Kasumi-1 (cell line): ENCODE data around the gene KCTD4.
"Not testable (repeated sequence)": the region's sequence is repeated elsewhere in the genome, so short reads cannot be mapped to it uniquely, and the experiment has no call there.

Experiments
- DNase-seq, 2 experiments: peaks; one replicate each; lab custom pipeline; 2025; lab: John Stamatoyannopoulos, UW

KCTD4 gene

DNA sequence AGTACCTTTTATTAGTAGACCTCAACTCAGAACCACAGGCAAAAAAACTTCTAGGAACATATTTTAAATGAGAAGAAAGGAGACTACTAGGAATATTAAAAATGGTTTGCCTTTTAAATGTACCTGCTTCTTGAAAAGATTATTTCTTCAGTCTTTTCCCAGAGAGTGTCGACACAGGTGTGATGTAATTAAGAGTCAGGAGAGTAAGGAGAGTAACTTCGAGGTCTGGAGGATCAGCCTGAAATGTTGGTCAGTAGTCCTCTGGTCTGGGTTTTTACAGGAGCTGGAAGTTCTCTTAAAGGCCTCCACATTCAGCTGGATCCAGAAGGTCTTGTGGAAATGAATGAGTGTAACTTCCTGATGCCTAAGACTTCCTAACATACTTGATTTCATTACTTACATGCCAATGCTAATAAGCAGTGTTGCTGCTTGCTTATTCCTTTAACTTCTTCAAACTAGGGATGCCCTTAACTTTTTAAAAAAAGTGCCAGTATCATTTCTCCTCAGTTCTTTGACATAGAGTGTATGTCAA is at the start of gene KCTD4:
Gene KCTD4 (minus strand): TSS at position 345 of the 532 bp plus-strand sequence. CDS start 6,478 bp downstream, outside the sequence.
- no peak for DNase-seq

DNA sequence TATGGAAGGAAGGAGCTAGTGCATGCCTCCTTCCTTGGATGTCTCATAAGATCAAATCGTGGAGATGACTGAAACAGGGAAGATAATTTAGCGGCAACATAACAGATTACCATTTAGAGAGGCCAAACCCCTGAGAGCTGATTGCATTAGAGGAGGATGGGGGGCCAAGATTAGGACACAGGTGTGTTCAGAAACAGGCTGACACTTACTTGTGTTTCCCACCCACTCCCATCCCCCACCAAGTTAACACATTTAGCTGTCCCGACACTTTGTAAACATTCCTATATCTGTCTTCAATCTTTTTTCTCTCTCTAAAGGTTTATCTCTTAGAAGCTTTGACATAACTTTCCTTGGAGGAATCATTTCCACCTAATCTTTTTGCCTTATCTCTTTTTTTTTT is 48.8 kb upstream of the KCTD4 start:
- DNase-seq = no peak

DNA sequence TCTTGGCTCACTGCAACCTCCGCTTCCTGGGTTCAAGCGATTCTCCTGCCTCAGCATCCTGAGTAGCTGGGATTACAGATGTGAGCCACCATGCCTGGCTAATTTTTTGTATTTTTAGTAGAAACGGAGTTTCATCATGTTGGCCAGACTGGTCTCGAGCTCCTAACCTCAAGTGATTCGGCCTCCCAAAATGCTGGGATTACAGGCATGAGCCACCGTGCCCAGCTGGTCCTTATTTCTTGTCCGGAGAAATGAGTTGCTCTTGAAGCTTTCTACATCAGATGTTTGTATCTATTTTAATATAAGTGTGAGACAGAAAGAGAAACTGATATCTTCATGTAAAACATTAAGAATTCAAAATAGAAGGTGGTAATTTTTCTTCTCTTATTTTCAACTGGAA is 43.9 kb upstream of the KCTD4 start:
- not testable (repeated sequence) for DNase-seq

DNA sequence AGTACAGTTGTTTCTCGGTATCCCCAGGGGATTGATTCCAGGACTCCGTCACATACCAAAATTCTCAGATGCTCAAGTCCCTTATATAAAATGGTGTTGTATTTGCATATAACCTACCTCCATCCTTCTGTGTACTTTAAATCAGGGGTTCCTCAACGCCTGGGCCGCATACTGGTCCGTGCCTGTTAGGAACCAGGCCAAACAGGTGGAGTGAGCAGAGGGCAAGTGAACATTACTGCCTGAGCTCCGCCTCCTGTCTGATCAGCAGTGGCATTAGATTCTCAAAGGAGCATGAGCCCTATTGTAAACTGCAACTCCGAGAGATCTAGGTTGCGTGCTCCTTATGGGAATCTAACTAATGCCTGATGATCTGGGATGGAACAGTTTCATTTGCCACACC is 42.2 kb upstream of the KCTD4 start:
- no peak for DNase-seq

DNA sequence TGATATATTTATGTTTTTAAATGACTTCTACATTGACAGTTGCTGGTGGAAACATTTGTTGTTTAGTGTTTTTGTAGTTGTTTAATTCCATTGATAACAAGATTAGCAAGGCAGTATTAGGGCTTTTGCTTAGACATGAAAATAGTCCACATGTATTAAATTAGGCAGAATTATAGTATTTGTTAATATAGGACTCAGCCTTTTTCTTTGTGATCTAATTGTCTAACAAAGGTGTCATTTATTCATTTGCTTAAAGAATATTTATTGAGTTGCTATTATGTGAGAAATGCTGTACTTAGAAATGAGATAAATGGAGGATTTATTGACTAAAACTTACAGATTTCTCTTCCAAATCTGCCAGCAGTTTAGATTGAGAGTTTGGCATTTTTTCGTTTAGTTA is 41.7 kb upstream of the KCTD4 start:
- no peak for DNase-seq

DNA sequence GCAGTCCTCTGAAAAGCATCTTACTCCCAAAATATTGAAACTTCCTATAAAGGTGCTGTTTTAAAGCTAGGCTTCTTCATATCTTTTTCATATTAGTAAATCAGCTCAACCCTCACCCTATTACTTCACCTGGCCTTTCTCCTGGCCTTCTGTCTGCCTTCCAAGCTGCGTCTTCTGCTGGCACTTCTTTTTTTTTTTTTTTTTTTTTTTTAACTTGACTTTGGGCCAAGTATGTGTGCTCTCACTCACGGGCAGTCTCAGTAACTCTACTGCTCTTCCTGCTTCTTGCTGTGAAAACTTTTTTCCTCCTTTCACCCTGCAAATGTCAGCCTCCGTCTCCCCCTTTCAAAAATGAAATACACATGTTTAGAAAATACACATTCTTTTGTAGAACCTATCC is 41.2 kb upstream of the KCTD4 start:
- DNase-seq = peak; percentile 24 to 29

DNA sequence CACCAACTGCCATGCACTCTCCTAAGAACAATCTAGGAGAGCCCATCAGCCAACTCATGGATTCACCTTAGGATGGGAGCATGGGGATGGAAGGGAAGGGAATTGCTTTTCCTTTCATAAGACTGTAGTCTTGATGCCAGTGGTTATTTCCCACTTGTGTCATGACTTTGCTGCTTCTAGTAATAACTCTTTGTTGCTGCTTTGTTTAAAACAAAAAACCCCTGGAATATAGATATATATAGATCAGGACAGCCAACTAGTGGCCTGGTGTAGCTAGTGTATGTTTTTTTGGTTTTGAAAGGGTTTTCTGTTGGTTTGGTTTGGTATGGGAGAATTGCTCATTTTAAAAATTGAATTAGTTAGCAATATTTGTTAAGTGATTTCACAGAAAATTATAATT is 39.3 kb upstream of the KCTD4 start:
- no peak for DNase-seq

DNA sequence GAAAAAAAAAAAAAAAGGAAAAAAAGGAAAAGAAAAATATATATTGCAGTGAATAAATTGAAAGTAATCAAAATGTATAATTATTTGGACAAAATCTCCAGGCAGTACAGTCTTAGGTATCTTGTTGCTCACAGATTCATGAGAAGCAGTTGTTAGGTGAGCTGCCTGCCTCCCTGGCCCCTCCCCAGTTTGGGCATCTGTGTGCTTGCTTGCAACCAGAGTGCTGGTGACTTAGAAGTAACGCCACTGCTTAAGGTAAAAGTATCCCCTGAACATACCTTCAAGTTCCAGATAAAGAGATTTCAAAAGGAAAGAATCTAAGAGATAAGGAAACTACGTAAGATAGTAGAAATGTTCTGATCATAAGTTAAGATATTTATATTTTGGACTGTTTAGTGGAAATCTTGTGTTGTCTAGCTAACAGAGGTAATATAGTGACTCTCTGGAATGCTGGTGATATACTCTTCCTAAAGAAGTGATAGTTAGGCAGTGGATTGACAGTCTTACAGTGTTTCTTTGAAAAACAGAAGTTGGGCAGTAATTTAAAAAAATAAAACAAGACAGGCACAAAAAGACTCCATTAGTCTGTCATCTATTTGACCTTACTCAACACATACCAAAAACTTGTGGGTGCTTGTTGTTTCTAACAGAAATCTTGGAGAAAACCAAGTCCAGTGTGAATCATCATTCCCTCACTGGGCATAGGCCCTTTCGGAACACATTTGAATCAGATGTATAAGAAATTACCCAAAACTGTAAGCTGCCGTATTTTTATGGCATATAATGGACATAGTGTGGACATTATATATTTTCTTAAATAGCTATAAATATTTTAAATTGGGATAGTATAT is 38.3 kb upstream of the KCTD4 start:
- DNase-seq = no peak

DNA sequence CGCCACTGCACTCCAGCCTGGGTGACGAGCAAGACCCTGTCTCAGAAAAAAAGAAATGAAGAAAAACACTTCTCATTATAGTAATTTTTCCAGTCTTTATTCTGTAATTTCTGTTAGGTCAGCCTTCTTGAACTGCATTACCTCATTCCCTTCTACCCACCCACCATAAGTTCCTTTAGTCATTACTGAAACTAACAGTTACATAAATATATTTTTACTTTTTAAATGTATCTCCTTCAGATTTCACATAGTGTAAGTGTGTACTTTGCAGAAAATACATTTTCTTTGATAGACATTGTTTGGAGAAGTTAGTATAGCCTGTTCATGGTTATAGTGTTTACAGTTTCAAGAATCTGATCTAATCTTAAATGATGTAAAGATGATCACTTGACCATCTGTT is 31.7 kb upstream of the KCTD4 start:
- no peak for DNase-seq

DNA sequence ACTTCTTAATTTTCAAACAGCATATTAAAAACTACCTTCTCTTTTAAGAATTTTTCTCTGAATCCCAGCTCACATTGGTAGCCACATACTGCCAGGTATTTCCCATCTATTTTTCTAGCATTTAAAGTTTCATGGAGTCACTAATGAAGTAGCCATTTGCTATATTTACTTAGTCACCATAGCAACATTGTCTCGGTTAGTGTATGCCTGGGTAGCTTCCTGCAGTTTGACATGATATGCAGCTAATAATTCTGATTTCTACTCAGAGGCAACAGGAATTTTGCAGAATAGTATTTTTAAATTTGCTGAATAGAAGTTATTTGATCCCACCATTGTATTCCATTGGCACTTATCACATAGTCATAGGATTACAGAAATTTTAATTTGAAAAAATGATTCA is 30.9 kb upstream of the KCTD4 start:
- DNase-seq = no peak

DNA sequence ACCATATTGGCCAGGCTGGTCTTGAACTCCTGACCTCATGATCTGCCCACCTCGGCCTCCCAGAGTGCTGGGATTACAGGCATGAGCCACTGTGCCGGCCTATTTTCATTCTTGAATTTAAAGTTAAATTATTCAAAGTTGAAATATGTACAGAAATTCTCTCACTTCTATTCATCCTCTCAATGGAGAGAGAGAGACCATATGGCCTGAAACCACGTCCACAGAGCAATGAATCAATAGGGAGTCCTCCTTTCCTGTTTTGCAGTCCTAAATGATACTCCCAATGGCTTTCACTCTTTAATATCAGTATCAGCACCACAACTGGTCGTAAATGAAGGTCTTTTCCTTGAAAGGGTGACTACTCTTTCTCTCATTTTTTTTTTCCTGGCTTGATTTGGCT is 30.5 kb upstream of the KCTD4 start:
- no peak for DNase-seq

DNA sequence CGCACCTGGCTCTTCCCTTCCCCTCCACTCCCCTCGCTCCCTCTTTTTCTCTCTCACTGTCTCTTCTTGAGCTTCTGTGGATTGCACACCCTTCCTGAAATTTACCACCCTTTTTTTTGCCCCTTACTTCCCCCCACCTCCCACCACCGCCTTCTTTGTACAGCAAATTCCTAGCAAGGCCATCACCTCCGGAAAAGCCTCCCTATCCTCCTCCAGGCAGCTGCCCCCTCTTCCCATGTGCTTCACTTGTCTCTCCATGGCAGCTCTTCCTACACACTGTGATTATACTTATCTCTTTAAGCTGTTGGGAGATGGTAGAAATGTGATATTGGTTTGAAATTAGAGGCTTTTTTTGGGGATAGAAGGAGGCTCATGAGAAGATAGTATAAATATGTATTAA is 28.3 kb upstream of the KCTD4 start:
- no peak for DNase-seq

DNA sequence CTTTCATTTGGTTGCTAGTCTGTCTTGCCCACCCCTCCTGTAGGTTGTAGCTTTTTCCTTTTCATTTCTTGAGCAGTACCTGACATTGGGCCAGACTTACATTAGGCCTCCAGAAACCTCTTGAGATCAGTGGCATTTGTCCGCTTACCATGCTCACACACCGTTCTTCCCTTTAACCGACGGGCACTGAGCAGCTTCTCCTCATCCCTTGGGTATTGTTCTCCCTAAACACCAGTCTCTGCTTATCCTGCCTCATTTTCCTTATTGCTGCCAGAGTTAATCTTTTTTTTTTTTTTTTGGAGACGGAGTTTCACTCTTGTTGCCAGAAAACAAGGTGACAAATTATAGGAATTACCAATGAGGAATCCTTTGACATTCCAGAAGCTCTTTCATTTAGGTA is 27.2 kb upstream of the KCTD4 start:
- no peak for DNase-seq

DNA sequence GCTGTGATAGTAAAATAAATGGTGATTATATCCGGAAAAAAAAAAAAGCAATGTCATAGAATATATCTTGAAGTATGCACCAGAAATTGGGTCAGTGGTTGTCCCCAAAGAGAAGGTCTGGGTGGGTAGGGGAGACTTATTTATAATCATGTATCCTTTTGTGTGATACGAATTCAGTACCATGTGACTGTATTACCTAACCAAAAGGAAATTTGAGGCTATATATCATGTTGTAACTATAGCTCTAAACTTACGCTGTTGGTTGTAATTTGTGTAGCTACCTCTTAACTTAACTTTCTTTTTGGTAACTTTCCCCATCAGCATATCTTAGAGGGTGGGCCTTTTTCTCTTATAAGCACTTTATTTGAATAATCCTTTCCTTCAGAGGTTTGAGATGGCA is 25.2 kb upstream of the KCTD4 start:
- DNase-seq = no peak

DNA sequence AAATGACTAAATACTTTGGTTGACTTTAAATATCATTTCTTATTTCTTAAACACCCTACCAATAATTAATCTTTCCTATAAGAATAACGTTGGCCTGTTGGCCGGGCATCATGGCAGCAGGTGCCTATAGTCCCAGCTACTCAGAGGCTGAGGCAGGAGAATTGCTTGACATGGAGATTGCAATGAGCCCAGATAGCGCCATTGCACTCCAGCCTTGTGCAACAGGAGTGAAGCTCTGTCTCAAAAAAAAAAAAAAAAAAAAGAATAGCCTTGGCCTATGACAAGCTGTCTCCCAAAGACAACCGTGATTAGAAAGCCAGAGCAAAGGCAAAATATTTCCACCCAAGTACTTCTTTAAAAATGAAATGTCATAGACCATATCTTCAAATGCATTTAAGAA is 24.5 kb upstream of the KCTD4 start:
- no peak for DNase-seq

DNA sequence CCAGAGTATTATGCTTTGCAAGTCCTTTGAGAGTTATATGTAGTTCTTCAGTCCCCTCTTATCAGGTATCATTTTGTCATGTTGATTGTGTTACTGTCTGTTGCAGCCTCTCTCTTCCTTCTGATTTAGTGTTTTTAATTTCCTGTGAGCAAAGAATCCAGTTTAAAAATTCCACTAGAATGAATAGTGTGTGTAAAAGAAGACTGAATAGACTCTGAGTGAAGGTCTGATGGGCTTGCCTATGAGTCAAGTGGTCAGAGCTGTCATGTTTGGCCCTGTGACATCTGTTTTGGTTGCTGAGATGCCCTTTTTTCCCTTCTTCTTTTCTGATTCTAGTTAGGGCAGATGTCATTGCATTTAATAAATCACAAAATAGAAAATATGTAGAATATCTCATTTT is 23.3 kb upstream of the KCTD4 start:
- no peak for DNase-seq

DNA sequence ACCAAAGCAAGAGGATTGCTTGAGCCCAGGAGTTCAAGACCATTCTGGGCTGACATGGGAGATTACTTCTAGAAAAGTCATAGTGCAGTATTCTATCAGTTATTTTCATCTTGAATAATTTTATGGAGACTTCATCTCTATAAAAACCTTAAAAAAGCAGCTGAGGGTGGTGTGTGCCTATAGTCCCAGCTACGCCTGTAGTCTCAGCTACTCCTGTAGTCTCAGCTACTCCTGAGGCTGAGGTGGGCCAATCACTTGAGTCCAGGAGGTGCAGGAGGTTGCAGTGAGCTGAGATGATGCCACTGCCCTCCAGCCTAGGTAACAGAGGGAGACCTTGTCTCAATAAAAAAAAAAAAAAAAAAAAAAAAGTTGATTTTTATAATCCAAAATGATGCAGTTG is 22.1 kb upstream of the KCTD4 start:
- no peak for DNase-seq

DNA sequence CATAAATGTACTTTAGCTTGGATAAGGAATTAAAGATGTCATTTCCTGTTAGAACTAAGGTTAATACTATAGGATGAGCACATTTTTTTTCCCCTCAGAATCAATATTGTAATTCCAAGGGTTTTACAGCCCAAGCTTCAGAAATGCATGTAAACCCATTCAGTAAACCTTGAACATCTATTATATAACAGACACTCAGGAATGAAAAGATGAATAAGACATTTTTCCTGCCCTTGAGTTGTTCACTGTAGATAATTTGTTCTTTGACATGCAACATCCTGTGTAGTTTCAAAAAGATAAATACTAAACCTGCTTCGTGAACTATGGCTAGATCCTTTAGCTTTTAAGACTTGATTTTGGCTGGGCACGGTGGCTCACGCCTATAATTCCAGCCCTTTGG is 21.7 kb upstream of the KCTD4 start:
- no peak for DNase-seq

DNA sequence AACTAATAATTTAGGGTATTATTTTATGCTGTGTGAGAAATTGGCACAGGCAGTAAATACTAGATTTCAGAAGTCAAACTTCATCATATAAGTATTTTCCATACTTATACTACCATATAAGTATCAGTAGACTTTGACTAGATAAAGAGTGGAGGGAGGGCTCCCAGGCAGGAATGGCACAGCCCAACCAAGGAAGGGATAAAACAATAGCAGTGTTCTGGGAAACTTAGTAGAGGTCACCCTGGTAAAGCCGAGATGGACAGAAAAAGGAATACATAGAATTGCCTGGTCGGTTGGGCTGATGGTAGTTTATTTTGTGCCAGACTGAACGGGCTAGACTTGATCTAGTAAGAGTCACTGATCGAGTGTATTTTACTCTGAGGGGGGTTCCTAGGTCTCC is 19.6 kb upstream of the KCTD4 start:
- DNase-seq = no peak

DNA sequence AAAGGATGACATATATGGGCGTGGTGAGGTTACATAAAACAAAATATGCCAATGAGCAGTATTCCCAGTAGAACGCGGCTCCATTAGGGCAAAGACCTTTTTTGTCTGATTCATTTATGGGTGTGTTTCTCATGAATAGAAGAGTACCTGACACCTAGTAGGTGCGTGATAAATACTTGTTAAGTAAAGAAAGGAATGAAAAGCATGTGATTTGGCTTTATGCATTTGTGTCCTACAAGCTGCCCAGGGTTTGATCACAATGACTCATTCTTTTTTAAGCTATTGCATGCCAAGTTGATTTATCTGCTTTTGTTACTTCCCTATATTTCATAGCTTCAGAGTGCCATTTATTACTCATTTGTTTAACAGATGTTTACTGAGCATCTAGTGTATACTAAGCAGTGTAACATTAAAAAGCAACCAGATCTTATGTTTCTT is 19.1 kb upstream of the KCTD4 start:
- DNase-seq = peak; percentile 28 to 53

DNA sequence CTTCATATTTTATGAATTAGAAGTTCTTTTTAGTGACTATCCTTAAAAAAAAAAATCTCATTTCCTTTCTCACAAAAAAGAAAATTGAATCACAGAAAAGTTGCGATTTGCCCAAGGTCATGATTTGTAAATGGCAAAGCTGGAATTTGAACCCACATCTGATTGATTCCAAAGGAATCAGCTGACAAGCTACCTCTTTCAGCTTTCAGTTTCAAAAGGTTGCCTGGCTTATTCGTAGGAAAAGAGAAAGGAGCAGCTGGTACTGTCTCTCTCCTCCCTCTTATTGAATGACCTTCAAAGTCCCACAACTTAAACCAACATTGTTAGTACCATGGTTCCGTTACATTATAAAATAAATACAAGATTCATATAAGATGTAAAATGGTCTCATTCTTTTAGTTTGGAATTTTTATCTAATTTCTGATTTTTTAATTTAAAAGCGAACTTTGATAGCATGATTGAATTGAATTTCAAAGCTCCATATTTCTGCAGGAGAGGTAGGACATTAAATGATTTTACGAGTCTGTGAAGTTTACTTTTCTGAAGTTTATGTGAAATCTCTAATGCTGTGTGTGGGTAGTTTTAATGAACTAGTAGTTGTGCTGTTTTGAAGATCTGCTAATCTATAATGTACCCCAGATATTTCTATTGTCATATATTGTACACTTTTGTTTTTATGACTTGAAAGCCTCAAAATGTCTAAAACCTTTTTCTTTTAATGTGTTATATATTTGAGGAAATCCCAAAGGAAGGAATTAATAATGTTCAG is 18.5 kb upstream of the KCTD4 start:
- DNase-seq = no peak

DNA sequence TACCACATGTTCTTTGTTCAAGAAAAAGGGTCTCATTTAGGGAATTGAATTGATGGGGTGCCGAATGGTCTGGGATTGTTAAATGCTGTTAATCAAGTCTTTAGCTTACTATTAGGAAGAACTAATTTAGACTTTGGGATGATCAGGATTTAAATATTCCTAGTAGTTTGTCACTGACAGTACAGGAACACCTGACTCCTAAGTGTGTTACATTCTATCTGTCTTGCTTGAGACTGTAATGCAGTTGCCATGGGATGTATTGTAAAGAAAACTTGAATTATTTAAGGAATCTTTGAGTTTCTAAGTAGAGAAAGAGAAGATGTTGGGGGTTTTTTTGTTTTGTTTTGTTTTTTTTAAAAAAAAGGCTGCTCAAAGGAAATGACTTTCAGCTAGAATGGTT is 17.8 kb upstream of the KCTD4 start:
- no peak for DNase-seq

DNA sequence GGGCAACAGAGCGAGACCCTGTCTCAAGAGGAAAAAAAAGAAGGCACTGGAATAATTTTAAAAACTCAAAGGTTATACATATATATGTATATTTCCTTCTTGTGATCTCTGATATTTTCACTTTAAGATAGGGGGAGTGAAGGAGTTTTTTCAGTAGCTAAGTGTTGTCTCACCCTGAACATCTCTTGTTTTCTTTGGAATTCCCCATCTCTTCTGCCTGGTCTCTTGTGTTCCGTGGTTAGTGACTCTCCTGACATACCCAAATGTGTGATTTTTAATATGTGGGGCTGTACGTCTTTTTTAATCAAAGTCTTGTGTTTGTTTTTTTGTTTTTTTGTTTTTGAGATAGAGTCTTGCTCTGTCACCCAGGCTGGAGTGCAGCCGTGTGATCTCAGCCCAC is 15.3 kb upstream of the KCTD4 start:
- no peak for DNase-seq
